BLaER1 (cell line): ENCODE measurements around the gene ZNF662.

Experiments used
- H3K27ac ChIP-seq: shearing (Covaris generic); formaldehyde crosslinking; 2 replicates; pipeline ENCODE4 v1.8.1; 2022
- H3K27me3 ChIP-seq: shearing (Covaris generic); formaldehyde crosslinking; 2 replicates; pipeline ENCODE4 v1.8.1; 2022
- H3K36me3 ChIP-seq: shearing (Covaris generic); formaldehyde crosslinking; 2 replicates; pipeline ENCODE4 v1.8.1; 2022
- H3K4me1 ChIP-seq: shearing (Covaris generic); formaldehyde crosslinking; 2 replicates; pipeline ENCODE4 v1.8.1; 2022
- H3K4me2 ChIP-seq: shearing (Covaris generic); formaldehyde crosslinking; 2 replicates; pipeline ENCODE4 v1.8.1; 2022
- H3K4me3 ChIP-seq: shearing (Covaris generic); formaldehyde crosslinking; 2 replicates; pipeline ENCODE4 v1.8.1; 2022
- H3K9ac ChIP-seq: shearing (Covaris generic); formaldehyde crosslinking; 2 replicates; pipeline ENCODE4 v1.8.1; 2022
- H3K9me3 ChIP-seq: shearing (Covaris generic); formaldehyde crosslinking; 2 replicates; pipeline ENCODE4 v1.8.1; 2022
- H4K20me1 ChIP-seq: shearing (Covaris generic); formaldehyde crosslinking; 2 replicates; pipeline ENCODE4 v1.8.1; 2022
- Cebpa-rat ChIP-seq: shearing (Covaris generic); IDR thresholded peaks from 2 replicates; pipeline ENCODE4 v1.8.1; 2022

The ZNF662 gene

DNA sequence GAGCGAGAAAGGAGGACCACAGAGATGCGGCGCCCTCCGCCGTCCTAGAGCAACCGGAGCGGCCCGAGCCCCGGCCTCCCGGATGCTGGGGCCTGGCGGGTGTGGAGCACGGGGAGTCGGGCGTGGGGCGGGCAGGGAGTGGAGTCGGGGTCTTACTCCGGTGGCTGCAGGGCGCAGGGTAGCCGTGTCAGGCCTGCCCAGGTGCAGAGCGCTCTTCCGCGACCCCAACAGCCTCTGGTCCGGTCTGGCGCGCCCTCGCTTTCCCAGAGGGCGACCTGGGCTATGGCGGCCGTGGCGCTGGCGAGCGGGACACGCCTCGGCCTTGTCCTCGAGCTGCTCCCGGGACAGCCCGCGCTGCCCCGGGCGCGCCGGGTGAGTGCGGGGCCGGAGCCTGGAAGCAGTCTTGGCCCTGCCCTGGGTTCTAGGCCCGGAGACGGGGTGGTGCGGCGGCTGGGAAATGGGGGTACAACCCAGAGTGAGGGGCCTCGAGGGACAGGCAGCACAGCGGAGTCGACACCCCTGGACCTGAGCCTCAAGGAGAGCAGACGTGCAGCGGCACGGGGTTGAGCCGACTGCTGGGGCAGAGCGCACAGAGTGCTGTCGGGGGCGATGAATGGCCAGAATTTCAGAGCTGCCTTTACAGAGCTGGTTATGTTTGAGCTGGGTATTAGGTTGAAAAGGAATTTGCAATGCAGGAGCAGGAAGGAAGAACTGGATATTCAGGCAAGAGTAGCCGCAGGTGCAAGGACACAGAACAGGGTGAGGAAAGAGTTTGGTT, at the start of gene ZNF662:
TSS of gene ZNF662 (plus strand) at position 73 of the 778 bp plus-strand sequence. CDS start 1,973 bp downstream, outside the sequence.
- no peaks in the 10 kb centered on the region for H3K4me1 ChIP-seq
- no peak within 1 kb of the TSS for H3K27ac ChIP-seq
- H4K20me1 ChIP-seq: no peaks in the 10 kb centered on the region
- H3K4me3 ChIP-seq: no peak within 1 kb of the TSS
- no peak for TF ChIP-seq Cebpa-rat
- H3K27me3 ChIP-seq: peaks cover 22% of the 10 kb centered on the region
- H3K9ac ChIP-seq: no peak within 1 kb of the TSS
- no peak within 1 kb of the TSS for H3K4me2 ChIP-seq
- no peaks in the 10 kb centered on the region for H3K36me3 ChIP-seq
- peaks cover 68% of the 10 kb centered on the region for H3K9me3 ChIP-seq

DNA sequence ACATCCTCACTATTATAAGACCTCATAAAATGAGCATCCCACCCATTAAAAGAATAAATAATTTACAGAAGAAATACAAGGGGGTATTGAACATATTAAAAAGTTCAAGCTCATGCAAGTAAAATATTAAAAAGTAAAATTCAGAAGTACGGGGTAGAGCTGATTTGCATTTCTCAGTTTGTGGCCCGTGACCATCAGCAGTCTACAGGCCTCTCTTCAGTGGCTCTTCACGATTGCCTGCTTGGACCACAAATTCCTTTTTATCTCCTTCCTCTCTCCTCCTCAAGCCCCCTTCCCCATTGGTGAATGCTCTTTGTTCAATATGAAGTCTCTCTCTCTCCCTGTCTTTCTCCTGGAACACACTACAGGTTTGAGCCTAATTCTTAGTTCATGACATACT, 49.4 kb upstream of the ZNF662 start:
- no peaks in the 10 kb centered on the region for H3K27me3 ChIP-seq
- TF ChIP-seq Cebpa-rat: no peak

DNA sequence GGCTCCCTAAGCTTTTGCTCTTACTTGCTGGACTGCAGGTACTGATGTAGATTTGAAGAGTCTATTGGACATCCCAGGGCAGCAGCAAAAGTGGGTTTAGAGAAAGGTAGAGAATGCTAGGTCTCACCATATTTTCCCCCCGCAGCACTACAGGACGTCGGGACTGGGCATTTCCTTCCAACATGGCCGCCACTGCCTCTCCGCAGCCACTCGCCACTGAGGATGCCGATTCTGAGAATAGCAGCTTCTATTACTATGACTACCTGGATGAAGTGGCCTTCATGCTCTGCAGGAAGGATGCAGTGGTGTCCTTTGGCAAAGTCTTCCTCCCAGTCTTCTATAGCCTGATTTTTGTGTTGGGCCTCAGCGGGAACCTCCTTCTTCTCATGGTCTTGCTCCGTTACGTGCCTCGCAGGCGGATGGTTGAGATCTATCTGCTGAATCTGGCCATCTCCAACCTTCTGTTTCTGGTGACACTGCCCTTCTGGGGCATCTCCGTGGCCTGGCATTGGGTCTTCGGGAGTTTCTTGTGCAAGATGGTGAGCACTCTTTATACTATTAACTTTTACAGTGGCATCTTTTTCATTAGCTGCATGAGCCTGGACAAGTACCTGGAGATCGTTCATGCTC, 41.5 kb upstream of the ZNF662 start:
- Histone ChIP-seq H3K4me3 (no peak overlapping the region), H4K20me1 (no peaks in the 10 kb centered on the region), H3K9ac (no peak overlapping the region), H3K4me2 (no peak overlapping the region), H3K9me3 (no peaks in the 10 kb centered on the region), H3K27ac (no peak overlapping the region), H3K27me3 (no peaks in the 10 kb centered on the region), H3K36me3 (no peaks in the 10 kb centered on the region), H3K4me1 (no peaks in the 10 kb centered on the region)
- TF ChIP-seq Cebpa-rat: no peak

More for the DNA sequence above, 49.4 kb upstream of the ZNF662 start:
- Histone ChIP-seq H3K9me3 (no peaks in the 10 kb centered on the region), H3K9ac (no peak overlapping the region), H3K4me1 (peaks cover 36% of the 10 kb centered on the region), H3K4me2 (no peak overlapping the region), H3K27ac (no peak overlapping the region), H3K36me3 (no peaks in the 10 kb centered on the region), H3K4me3 (no peak overlapping the region), H4K20me1 (no peaks in the 10 kb centered on the region)

- H3K27me3 ChIP-seq: no peaks in the 10 kb centered on the region
- H3K9me3 ChIP-seq: no peaks in the 10 kb centered on the region
- no peak for TF ChIP-seq Cebpa-rat
- H3K27ac ChIP-seq: no peak overlapping the region
- no peak overlapping the region for H3K4me2 ChIP-seq
- H4K20me1 ChIP-seq: no peaks in the 10 kb centered on the region
- H3K36me3 ChIP-seq: no peaks in the 10 kb centered on the region
- H3K4me3 ChIP-seq: no peak overlapping the region
- H3K4me1 ChIP-seq: no peaks in the 10 kb centered on the region
- H3K9ac ChIP-seq: no peak overlapping the region
These were observed 40.7 kb upstream of the ZNF662 start for GRCh38 chr3:42865256-42865655.

- TF ChIP-seq Cebpa-rat: no peak
- H3K4me1 ChIP-seq: no peaks in the 10 kb centered on the region
- no peaks in the 10 kb centered on the region for H3K36me3 ChIP-seq
These were observed 38.8 kb upstream of the ZNF662 start for GRCh38 chr3:42867138-42867537.

DNA sequence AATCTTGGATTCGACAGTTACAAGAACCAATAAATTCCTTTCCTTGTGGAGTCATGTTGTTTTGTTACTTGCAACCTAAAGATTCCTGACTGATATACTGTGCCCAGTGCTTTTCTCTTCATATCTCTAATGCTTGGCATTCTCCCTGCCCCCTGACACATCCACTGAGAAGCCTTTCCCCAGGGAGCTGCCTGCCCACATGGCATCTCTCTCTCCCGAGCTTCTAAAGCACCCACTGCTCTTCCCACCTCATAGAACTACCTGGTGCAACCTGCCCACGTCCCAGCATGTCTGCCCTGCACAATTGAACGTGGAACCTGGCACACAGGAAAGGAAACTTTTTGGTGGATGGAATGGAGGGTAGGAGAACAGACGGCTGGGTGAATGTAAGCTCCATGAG, 37.1 kb upstream of the ZNF662 start:
- Histone ChIP-seq H3K27ac (no peak overlapping the region), H3K27me3 (no peaks in the 10 kb centered on the region), H4K20me1 (no peaks in the 10 kb centered on the region), H3K4me2 (no peak overlapping the region), H3K9ac (no peak overlapping the region), H3K9me3 (no peaks in the 10 kb centered on the region), H3K4me3 (no peak overlapping the region), H3K36me3 (no peaks in the 10 kb centered on the region), H3K4me1 (no peaks in the 10 kb centered on the region; the same call in 1 of the 2 replicates)
- no peak for TF ChIP-seq Cebpa-rat

More at GRCh38 chr3:42867138-42867537, 38.8 kb upstream of the ZNF662 start:
- no peaks in the 10 kb centered on the region for H3K27me3 ChIP-seq
- H3K27ac ChIP-seq: no peak overlapping the region
- no peak overlapping the region for H3K9ac ChIP-seq
- no peaks in the 10 kb centered on the region for H3K9me3 ChIP-seq
- H3K4me3 ChIP-seq: no peak overlapping the region
- no peak overlapping the region for H3K4me2 ChIP-seq
- no peaks in the 10 kb centered on the region for H4K20me1 ChIP-seq

DNA sequence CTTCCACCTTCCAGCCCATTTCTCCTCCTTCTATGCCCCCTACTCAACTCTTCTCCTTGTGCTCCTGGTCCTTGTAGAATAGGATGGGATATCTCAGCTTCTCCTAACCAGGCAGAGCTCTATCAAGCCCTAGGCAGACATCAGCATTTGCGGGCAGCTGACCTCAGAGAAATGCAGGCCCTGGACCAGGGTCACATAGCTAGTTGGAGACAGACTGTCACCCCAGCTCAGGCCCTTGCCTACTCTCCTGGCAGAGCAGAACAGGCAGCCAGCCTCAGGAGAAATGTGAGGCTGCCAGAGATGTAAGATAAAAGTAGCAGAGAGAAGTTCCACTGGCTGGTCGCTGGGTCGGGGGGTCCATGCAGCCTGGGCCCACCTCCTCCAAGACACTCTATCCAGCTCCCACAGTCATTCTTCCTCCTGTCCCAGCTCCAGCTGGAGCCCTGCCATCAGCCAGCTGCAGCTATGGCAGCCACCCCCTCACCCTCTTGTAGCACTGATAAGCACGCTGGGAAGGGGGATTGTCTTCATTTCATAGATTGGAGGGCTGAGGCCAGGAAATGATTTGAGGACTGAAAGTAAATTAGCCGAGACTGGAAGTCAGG, 34.2 kb upstream of the ZNF662 start:
- no peaks in the 10 kb centered on the region for H4K20me1 ChIP-seq
- no peak for TF ChIP-seq Cebpa-rat
- H3K9ac ChIP-seq: no peak overlapping the region
- H3K4me1 ChIP-seq: no peaks in the 10 kb centered on the region; the same call in 1 of the 2 replicates
- H3K9me3 ChIP-seq: no peaks in the 10 kb centered on the region
- no peak overlapping the region for H3K4me3 ChIP-seq
- no peaks in the 10 kb centered on the region for H3K27me3 ChIP-seq
- H3K27ac ChIP-seq: no peak overlapping the region
- no peaks in the 10 kb centered on the region for H3K36me3 ChIP-seq
- no peak overlapping the region for H3K4me2 ChIP-seq

DNA sequence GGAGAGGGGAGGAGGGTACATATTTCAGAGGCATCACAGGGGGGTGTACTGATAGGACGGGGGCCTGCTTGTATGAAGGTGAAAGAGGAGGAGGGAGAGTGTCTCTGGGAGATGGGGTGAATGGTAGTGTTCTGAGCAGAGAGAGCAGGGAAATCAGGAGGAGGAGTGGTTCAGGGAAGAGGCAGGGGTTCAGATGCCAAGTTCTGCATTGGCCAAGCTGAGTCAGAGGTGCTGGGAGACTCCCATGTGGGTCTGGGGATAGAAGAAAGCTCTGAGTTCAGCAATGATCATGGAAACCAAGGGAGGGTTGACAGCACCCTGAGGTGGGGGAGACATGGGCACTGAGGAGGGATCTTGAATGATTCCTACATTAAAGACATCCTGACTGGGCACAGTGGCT, 33.2 kb upstream of the ZNF662 start:
- H3K4me3 ChIP-seq: no peak overlapping the region
- no peak overlapping the region for H3K27ac ChIP-seq
- no peaks in the 10 kb centered on the region for H3K9me3 ChIP-seq
- H3K4me1 ChIP-seq: no peaks in the 10 kb centered on the region; the same call in 1 of the 2 replicates
- no peak for TF ChIP-seq Cebpa-rat
- no peaks in the 10 kb centered on the region for H4K20me1 ChIP-seq
- H3K4me2 ChIP-seq: no peak overlapping the region
- no peaks in the 10 kb centered on the region for H3K36me3 ChIP-seq
- H3K27me3 ChIP-seq: no peaks in the 10 kb centered on the region
- no peak overlapping the region for H3K9ac ChIP-seq

DNA sequence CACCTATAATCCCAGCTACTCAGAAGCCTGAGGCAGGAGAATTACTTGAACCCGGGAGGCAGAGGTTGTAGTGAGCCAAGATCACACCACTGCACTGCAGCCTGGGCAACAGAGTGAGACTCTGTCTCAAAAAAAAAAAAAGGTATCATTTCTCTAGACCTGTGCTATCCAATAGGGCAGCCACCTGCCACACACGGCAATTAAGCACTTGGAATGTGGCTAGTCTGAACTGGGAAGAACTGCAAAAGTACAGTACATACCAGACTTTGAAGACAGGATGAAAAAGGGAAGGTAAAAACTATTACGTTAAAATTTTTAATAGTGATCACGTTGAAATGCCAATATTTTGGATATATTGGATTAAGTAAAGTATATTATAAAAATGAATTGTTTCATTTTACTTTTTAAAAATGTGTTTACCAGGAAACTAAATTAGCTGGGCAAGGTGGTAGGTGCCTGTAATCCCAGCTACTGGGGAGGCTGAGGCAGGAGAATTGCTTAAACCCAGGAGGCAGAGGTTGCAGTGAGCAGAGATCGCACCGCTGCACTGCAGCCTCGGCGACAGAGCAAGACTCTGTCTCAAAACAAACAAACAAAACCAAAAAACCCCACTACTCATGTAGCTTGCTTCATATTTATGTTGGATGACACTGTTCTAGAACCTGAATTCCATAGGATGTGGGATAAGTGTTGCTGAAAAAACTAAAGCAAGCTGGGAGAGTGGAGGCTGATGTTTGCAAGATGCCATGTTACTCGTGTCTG, 32.5 kb upstream of the ZNF662 start:
- no peak overlapping the region for H3K4me2 ChIP-seq
- H3K9ac ChIP-seq: no peak overlapping the region
- H3K27me3 ChIP-seq: no peaks in the 10 kb centered on the region
- no peak overlapping the region for H3K27ac ChIP-seq
- H3K4me3 ChIP-seq: no peak overlapping the region
- TF ChIP-seq Cebpa-rat: no peak
- H4K20me1 ChIP-seq: no peaks in the 10 kb centered on the region
- H3K4me1 ChIP-seq: no peaks in the 10 kb centered on the region; the same call in 1 of the 2 replicates
- H3K9me3 ChIP-seq: no peaks in the 10 kb centered on the region
- H3K36me3 ChIP-seq: no peaks in the 10 kb centered on the region
